HCT116 (cell line): ENCODE measurements around the gene BAIAP2.

Source experiments
- ATF3 ChIP-seq: IDR thresholded peaks from 2 replicates; pipeline ENCODE4 v1.6.1; 2012
- CEBPB ChIP-seq: IDR thresholded peaks from 2 replicates; pipeline ENCODE4 v1.6.1; 2012; ENCODE audit warnings: low read depth
- EGR1 ChIP-seq: IDR thresholded peaks from 2 replicates; pipeline ENCODE4 v1.6.1; 2012; ENCODE audit warnings: low read depth
- EZH2 ChIP-seq: fragments of 200-600 bp; sonication (generic); IDR thresholded peaks from 2 replicates; pipeline ENCODE4 v1.6.1; 2017; ENCODE audit warnings: antibody characterized with exemption, mixed run types
- EZH2phosphoT487 ChIP-seq: fragments of 200-600 bp; IDR thresholded peaks from 2 replicates; pipeline ENCODE4 v1.6.1; 2018; ENCODE audit warnings: antibody characterized with exemption, borderline replicate concordance
- JUND ChIP-seq: IDR thresholded peaks from 2 replicates; pipeline ENCODE4 v1.6.1; 2012
- POLR2A ChIP-seq: IDR thresholded peaks from 2 replicates; pipeline ENCODE4 v1.7.0; 2011; ENCODE audit warnings: borderline replicate concordance; ENCODE audit not compliant: insufficient read depth, insufficient read length; ENCODE audit errors: extremely low read depth
- POLR2AphosphoS5 ChIP-seq: IDR thresholded peaks from 2 replicates; pipeline ENCODE4 v1.6.1; 2011; ENCODE audit warnings: mild to moderate bottlenecking, low read depth, low read length, moderate library complexity
- RAD21 ChIP-seq: IDR thresholded peaks from 2 replicates; pipeline ENCODE4 v1.6.1; 2012; ENCODE audit warnings: low read depth, mild to moderate bottlenecking
- SIN3A ChIP-seq: IDR thresholded peaks from 2 replicates; pipeline ENCODE4 v1.6.1; 2012; ENCODE audit warnings: low read depth
- TF ChIP-seq, protein P1 (sequence below), 3 experiments: fragments of 200-600 bp in 1 of 3; sonication (generic) in 1 of 3; IDR thresholded peaks in 2 of 3; conservative IDR thresholded peaks in 1 of 3; 2 replicates each; pipeline ENCODE4 v1.5.1; 2012 to 2017; ENCODE audit warnings: low read depth in 2 of 3, low read length in 2 of 3, antibody characterized with exemption in 1 of 3, borderline replicate concordance in 1 of 3, control low read depth in 1 of 3, mild to moderate bottlenecking in 1 of 3, mixed read lengths in 1 of 3, mixed run types in 1 of 3, moderate library complexity in 1 of 3; ENCODE audit not compliant: insufficient read depth in 1 of 3
- TF ChIP-seq, protein P2 (sequence below): IDR thresholded peaks from 2 replicates; pipeline ENCODE4 v1.6.1; 2012

DNA sequence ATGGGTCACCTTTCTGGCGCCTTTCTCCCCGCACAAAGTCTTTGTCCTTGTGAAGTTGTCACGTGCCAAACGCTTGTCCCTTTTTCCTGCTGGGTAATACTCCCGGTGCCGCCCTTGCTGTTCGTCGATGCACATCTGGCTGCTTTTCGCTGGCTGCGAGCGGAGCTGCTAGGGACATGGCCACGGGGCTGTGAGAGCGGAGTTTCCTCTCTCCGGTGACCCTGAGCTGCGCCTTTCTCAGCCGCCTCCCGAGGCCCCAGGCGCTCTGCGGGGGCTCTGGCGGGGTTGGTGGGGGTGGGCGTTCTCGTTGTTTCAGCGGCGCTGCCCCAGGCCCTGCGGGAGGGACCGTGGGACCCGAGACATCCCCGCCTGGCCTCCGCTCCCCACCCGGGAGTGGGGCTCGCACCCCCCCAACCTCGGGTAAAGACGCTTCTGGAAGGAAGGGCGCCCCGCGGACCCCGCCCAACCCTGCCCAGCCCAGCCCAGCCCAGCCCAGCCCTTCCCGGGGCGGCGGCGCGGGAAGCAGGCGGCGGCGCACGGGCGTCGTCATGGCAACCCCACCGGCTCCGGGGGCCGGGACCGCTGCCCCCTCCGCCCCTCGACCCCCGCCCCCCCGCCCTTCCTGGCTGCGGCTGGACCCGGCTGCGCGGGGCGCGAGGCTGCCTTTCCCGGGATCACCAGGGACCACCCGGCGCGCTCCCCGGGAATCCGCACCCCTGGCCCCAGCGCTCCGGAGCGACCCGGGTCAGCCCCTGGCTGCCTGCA lies 31.1 kb upstream of the BAIAP2 start:
- TF ChIP-seq EZH2 (peak; percentile 97), SIN3A (no peak), RAD21 (no peak), JUND (no peak), POLR2A (no peak), EZH2phosphoT487 (0 out of 2 replicates have a peak, but pooled peaks have one; percentile 97), POLR2AphosphoS5 (no peak), ATF3 (no peak), EGR1 (no peak), CEBPB (no peak)
- TF ChIP-seq, protein P1, sequence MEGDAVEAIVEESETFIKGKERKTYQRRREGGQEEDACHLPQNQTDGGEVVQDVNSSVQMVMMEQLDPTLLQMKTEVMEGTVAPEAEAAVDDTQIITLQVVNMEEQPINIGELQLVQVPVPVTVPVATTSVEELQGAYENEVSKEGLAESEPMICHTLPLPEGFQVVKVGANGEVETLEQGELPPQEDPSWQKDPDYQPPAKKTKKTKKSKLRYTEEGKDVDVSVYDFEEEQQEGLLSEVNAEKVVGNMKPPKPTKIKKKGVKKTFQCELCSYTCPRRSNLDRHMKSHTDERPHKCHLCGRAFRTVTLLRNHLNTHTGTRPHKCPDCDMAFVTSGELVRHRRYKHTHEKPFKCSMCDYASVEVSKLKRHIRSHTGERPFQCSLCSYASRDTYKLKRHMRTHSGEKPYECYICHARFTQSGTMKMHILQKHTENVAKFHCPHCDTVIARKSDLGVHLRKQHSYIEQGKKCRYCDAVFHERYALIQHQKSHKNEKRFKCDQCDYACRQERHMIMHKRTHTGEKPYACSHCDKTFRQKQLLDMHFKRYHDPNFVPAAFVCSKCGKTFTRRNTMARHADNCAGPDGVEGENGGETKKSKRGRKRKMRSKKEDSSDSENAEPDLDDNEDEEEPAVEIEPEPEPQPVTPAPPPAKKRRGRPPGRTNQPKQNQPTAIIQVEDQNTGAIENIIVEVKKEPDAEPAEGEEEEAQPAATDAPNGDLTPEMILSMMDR (IDR thresholded peaks at IDR 0.05 in 2 of 3, conservative IDR thresholded peaks at IDR 0.05 in 1 of 3; ENCODE audit: borderline replicate concordance in 1 of 3, insufficient read depth in 1 of 3, low read depth in 2 of 3, low read length in 2 of 3), result no peak
- TF ChIP-seq, protein P2, sequence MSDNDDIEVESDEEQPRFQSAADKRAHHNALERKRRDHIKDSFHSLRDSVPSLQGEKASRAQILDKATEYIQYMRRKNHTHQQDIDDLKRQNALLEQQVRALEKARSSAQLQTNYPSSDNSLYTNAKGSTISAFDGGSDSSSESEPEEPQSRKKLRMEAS, result no peak
